NCI-H510A treated with DMSO at 0.1 percent for 48 hours (cell line): ENCODE measurements around the gene TMEM95.
"Not testable (repeated sequence)": the region's sequence is repeated elsewhere in the genome, so short reads cannot be mapped to it uniquely, and the experiment has no call there.

Experiments
- DNase-seq: peaks from one replicate; lab custom pipeline; 2025; lab: John Stamatoyannopoulos, UW

Gene TMEM95

GRCh38 chr17:7346761-7347614 lies 8.0 kb upstream of the TMEM95 start:
- no peak for DNase-seq

GRCh38 chr17:7347630-7348477 lies 7.1 kb upstream of the TMEM95 start:
- DNase-seq, result no peak

GRCh38 chr17:7348478-7349242 lies 6.3 kb upstream of the TMEM95 start:
- no peak for DNase-seq

- peak; percentile 44 for DNase-seq
Observed at GRCh38 chr17:7351665-7352502, 3.1 kb upstream of the TMEM95 start, which contains the start of gene KCTD11. TSS of gene KCTD11 (plus strand) at chr17:7352162.

- no peak for DNase-seq
Observed at GRCh38 chr17:7352503-7352889, 2.5 kb upstream of the TMEM95 start.

- DNase-seq, result no peak
Observed at GRCh38 chr17:7352910-7353635, 1.9 kb upstream of the TMEM95 start.

GRCh38 chr17:7354262-7354843 lies 603 bp upstream of the TMEM95 start:
- no peak for DNase-seq

- no peak for DNase-seq
Observed at GRCh38 chr17:7355573-7355972, 617 bp downstream of the TMEM95 start.

- DNase-seq, result peak; percentile 61
Observed at GRCh38 chr17:7356072-7356549, 1.2 kb downstream of the TMEM95 start.

GRCh38 chr17:7356756-7357155 lies 1.8 kb downstream of the TMEM95 start:
- no peak for DNase-seq

- no peak for DNase-seq
Observed at GRCh38 chr17:7357381-7357780, 2.4 kb downstream of the TMEM95 start.

GRCh38 chr17:7361906-7362305 lies 7.0 kb downstream of the TMEM95 start:
- DNase-seq, result no peak

- no peak for DNase-seq
Observed at GRCh38 chr17:7363311-7363710, 8.4 kb downstream of the TMEM95 start.

GRCh38 chr17:7365963-7366362 lies 11.0 kb downstream of the TMEM95 start:
- DNase-seq, result not testable (repeated sequence)

GRCh38 chr17:7367083-7367482 lies 12.1 kb downstream of the TMEM95 start:
- DNase-seq, result no peak

GRCh38 chr17:7367918-7368598 lies 13.1 kb downstream of the TMEM95 start:
- no peak for DNase-seq

GRCh38 chr17:7368599-7368994 lies 13.6 kb downstream of the TMEM95 start:
- not testable (repeated sequence) for DNase-seq

GRCh38 chr17:7369825-7370224 lies 14.9 kb downstream of the TMEM95 start:
- DNase-seq, result no peak

- no peak for DNase-seq
Observed at GRCh38 chr17:7370853-7371252, 15.9 kb downstream of the TMEM95 start.
